HL-60 (cell line): ENCODE results near the gene FRMPD4.

Experiments
- DNase-seq, 2 experiments: peaks; one replicate each; pipeline ENCODE4 v3.0.0-alpha.2; 2010 to 2020; ENCODE audit warnings: low read depth in 1 of 2, low spot score in 1 of 2
- H3K27ac ChIP-seq: fragments of 250-450 bp; sonication (Bioruptor Pico); replicated peaks from 2 replicates; pipeline ENCODE4 v1.5.1; 2020; ENCODE audit warnings: mild to moderate bottlenecking, moderate library complexity
- H3K27me3 ChIP-seq: fragments of 250-450 bp; sonication (Bioruptor Pico); 2 replicates; pipeline ENCODE4 v1.5.1; 2021; ENCODE audit warnings: mild to moderate bottlenecking, moderate library complexity; ENCODE audit not compliant: insufficient read depth, poor library complexity, severe bottlenecking
- H3K4me3 ChIP-seq: replicated peaks from 2 replicates; pipeline ENCODE4 v1.5.1; 2011; ENCODE audit warnings: mild to moderate bottlenecking, control low read depth, low read length; ENCODE audit not compliant: insufficient read depth
- GABPA ChIP-seq: IDR thresholded peaks from 2 replicates; pipeline ENCODE4 v1.6.1; 2012; ENCODE audit warnings: low read depth
- POLR2AphosphoS5 ChIP-seq: IDR thresholded peaks from 2 replicates; pipeline ENCODE4 v1.6.1; 2012; ENCODE audit warnings: low read depth
- SPI1 ChIP-seq: IDR thresholded peaks from 2 replicates; pipeline ENCODE4 v1.6.1; 2012; ENCODE audit warnings: low read depth, mild to moderate bottlenecking, borderline replicate concordance
- TF ChIP-seq, protein P1 (sequence below): IDR thresholded peaks from one replicate; pipeline ENCODE4 v1.5.1; 2011; ENCODE audit warnings: low read length, control low read depth, inconsistent platforms; ENCODE audit not compliant: insufficient read depth
- TF ChIP-seq, protein P2 (sequence below): IDR thresholded peaks from 2 replicates; pipeline ENCODE4 v1.6.1; 2012; ENCODE audit warnings: low read depth; ENCODE audit not compliant: insufficient replicate concordance

FRMPD4 gene

DNA sequence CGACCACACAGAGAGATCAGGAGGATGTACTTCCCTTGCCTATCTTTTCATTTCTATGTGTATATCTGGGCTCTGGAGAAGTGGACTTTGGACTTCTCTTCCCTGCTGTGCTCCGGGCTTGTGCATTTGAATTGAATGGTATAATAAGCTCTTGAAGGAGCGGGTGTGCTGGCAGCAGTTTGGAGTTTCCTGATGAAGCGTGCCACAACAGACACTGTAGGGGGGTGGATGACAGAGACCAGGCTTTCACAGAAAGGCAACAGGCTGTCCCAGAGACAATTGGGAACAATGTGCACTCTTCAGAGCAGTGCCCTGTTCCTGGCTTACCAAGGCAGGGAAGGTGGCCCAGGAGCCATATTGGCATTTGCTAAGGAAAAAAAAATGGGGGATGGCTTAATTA lies 170.1 kb downstream of the FRMPD4 start:
- Histone ChIP-seq H3K27ac (no peak overlapping the region), H3K4me3 (no peak overlapping the region), H3K27me3 (no peaks in the 10 kb centered on the region)
- TF ChIP-seq, protein P1, sequence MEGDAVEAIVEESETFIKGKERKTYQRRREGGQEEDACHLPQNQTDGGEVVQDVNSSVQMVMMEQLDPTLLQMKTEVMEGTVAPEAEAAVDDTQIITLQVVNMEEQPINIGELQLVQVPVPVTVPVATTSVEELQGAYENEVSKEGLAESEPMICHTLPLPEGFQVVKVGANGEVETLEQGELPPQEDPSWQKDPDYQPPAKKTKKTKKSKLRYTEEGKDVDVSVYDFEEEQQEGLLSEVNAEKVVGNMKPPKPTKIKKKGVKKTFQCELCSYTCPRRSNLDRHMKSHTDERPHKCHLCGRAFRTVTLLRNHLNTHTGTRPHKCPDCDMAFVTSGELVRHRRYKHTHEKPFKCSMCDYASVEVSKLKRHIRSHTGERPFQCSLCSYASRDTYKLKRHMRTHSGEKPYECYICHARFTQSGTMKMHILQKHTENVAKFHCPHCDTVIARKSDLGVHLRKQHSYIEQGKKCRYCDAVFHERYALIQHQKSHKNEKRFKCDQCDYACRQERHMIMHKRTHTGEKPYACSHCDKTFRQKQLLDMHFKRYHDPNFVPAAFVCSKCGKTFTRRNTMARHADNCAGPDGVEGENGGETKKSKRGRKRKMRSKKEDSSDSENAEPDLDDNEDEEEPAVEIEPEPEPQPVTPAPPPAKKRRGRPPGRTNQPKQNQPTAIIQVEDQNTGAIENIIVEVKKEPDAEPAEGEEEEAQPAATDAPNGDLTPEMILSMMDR = no peak
- TF ChIP-seq POLR2AphosphoS5 (no peak), SPI1 (no peak), GABPA (no peak)
- TF ChIP-seq, protein P2, sequence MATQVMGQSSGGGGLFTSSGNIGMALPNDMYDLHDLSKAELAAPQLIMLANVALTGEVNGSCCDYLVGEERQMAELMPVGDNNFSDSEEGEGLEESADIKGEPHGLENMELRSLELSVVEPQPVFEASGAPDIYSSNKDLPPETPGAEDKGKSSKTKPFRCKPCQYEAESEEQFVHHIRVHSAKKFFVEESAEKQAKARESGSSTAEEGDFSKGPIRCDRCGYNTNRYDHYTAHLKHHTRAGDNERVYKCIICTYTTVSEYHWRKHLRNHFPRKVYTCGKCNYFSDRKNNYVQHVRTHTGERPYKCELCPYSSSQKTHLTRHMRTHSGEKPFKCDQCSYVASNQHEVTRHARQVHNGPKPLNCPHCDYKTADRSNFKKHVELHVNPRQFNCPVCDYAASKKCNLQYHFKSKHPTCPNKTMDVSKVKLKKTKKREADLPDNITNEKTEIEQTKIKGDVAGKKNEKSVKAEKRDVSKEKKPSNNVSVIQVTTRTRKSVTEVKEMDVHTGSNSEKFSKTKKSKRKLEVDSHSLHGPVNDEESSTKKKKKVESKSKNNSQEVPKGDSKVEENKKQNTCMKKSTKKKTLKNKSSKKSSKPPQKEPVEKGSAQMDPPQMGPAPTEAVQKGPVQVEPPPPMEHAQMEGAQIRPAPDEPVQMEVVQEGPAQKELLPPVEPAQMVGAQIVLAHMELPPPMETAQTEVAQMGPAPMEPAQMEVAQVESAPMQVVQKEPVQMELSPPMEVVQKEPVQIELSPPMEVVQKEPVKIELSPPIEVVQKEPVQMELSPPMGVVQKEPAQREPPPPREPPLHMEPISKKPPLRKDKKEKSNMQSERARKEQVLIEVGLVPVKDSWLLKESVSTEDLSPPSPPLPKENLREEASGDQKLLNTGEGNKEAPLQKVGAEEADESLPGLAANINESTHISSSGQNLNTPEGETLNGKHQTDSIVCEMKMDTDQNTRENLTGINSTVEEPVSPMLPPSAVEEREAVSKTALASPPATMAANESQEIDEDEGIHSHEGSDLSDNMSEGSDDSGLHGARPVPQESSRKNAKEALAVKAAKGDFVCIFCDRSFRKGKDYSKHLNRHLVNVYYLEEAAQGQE = no peak
- DNase-seq = no peak

DNA sequence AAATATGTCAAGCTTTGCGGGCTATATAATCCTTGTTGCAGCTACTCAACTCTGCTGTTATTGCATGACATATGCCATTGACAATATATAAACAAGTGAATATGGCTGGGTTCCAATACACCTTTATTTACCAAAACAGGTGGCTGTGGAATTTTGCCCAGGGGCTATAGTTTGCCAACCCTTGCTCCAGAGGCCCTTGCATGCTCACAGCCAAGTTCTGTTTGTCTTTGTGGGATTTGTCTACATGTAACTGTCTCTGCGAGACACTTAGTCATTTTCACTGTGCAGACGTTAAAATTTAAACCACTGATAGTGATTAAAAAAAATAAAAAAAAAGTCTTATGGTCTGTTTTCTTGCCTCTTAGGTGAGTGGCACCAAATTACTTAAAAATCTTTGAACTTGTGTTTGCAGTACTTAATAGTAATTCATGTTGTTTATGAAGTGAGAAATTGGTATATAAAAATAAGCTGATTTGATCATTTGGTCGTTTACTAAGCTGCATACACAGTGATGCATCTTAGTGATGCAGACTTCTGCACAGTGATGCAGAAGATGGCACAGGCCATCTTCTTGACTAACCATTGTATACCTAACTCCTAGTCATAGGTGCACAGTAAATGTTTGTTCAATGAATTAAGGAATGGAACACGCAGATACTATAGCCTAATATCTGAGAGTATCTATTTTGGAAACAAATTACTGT lies 170.9 kb downstream of the FRMPD4 start:
- TF ChIP-seq POLR2AphosphoS5 = no peak
- no peak for TF ChIP-seq SPI1
- TF ChIP-seq, protein P2 = no peak
- TF ChIP-seq, protein P1 = no peak
- no peak for TF ChIP-seq GABPA
- Histone ChIP-seq H3K27ac (no peak overlapping the region), H3K27me3 (no peaks in the 10 kb centered on the region), H3K4me3 (no peak overlapping the region)
- no peak for DNase-seq

DNA sequence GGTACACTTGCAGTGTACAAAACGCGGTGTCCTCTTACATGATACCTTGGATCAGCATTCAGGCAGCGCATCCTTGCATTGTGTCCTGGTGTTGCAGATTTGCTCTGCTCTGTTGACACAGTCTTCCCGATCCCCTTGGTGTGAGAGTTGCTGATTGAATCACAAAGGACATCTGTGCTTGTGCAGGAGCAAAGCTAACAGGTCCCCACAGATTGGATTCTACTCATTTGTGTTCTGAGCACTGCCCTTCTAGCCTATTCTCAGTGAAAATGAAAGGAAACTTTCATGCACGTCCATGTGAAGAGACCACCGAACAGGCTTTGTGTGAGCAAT lies 171.4 kb downstream of the FRMPD4 start:
- Histone ChIP-seq H3K27me3 (no peaks in the 10 kb centered on the region), H3K27ac (no peak overlapping the region), H3K4me3 (no peak overlapping the region)
- DNase-seq = no peak
- no peak for TF ChIP-seq SPI1
- no peak for TF ChIP-seq GABPA
- TF ChIP-seq, protein P1 = no peak
- TF ChIP-seq POLR2AphosphoS5 = no peak
- TF ChIP-seq, protein P2 = no peak
